Activated naive CD4-positive, alpha-beta T cell treated with anti-CD3 and anti-CD28 coated beads, Interleukin-2, amount 10 ng/mL, durations not matched to agents 7 days and 5 days (primary cell): Measurements from ENCODE around the gene PIP5K1B.
A peak's percentile ranks its signal among the peaks of the same experiment; 100 is the strongest.
"Not testable (repeated sequence)": the region's sequence is repeated elsewhere in the genome, so short reads cannot be mapped to it uniquely, and the experiment has no call there.

Experiments used
- CTCF ChIA-PET: fragments of 350-600 bp; sonication (Branson Sonifier 250); formaldehyde crosslinking; loops from one replicate; lab custom pipeline; 2021; ENCODE audit warnings: antibody characterized with exemption; lab: Charles Lee
- DNase-seq: peaks from one replicate; pipeline ENCODE4 v3.0.0-alpha.2; 2020
- H3K27ac Mint-ChIP-seq: one replicate; pipeline ENCODE4 v1.8.0; 2021; ENCODE audit warnings: mild to moderate bottlenecking, moderate library complexity, mixed read lengths
- H3K27me3 Mint-ChIP-seq: one replicate; pipeline ENCODE4 v1.8.0; 2021; ENCODE audit warnings: mild to moderate bottlenecking, mixed read lengths
- H3K36me3 Mint-ChIP-seq: one replicate; pipeline ENCODE4 v1.8.0; 2021; ENCODE audit warnings: mixed read lengths
- H3K4me1 Mint-ChIP-seq: one replicate; pipeline ENCODE4 v1.8.0; 2021; ENCODE audit warnings: mixed read lengths
- H3K4me3 Mint-ChIP-seq: one replicate; pipeline ENCODE4 v1.8.0; 2021; ENCODE audit warnings: mild to moderate bottlenecking, moderate library complexity, mixed read lengths
- H3K9me3 Mint-ChIP-seq: one replicate; pipeline ENCODE4 v1.8.0; 2021; ENCODE audit warnings: mixed read lengths

Gene PIP5K1B

GRCh38 chr9:68980341-68980914 is 275.4 kb downstream of the PIP5K1B start:
- Mint-ChIP-seq H3K27ac (no peak overlapping the region), H3K9me3 (no peaks in the 10 kb centered on the region), H3K4me1 (peaks cover 36% of the 10 kb centered on the region), H3K36me3 (no peaks in the 10 kb centered on the region), H3K4me3 (no peak overlapping the region), H3K27me3 (peaks cover 3% of the 10 kb centered on the region)
- CTCF ChIA-PET, result interaction anchor here (0.8 to 3.3 kb wide), 4 partner anchors 16 to 31 kb away, joined by 3 to 9 read pairs (median 6); no protein-coding TSS in a partner anchor
- DNase-seq, result no peak

GRCh38 chr9:68981789-68982188 is 276.7 kb downstream of the PIP5K1B start:
- H3K9me3 Mint-ChIP-seq, result no peaks in the 10 kb centered on the region
- H3K27me3 Mint-ChIP-seq, result peaks cover 3% of the 10 kb centered on the region
- H3K4me3 Mint-ChIP-seq, result no peak overlapping the region
- CTCF ChIA-PET, result interaction anchor here (2.2 kb wide), 1 partner anchor 32 kb away, joined by 5 read pairs; no protein-coding TSS in a partner anchor
- no peak overlapping the region for H3K27ac Mint-ChIP-seq
- H3K36me3 Mint-ChIP-seq, result no peaks in the 10 kb centered on the region
- DNase-seq, result no peak
- H3K4me1 Mint-ChIP-seq, result peaks cover 31% of the 10 kb centered on the region

- CTCF ChIA-PET, result no interaction called here
- Mint-ChIP-seq H3K4me1 (peaks cover 31% of the 10 kb centered on the region), H3K27me3 (peaks cover 3% of the 10 kb centered on the region), H3K4me3 (no peak overlapping the region), H3K36me3 (no peaks in the 10 kb centered on the region), H3K27ac (no peak overlapping the region), H3K9me3 (no peaks in the 10 kb centered on the region)
- DNase-seq, result no peak
These were observed 278.0 kb downstream of the PIP5K1B start for GRCh38 chr9:68983008-68983411.

- CTCF ChIA-PET, result interaction anchor here (0.7 to 1.7 kb wide), 5 partner anchors 9 to 45 kb away, joined by 3 to 5 read pairs (median 3); no protein-coding TSS in a partner anchor
- DNase-seq, result no peak
- Mint-ChIP-seq H3K4me1 (peaks cover 30% of the 10 kb centered on the region), H3K4me3 (no peak overlapping the region), H3K27ac (no peak overlapping the region), H3K9me3 (no peaks in the 10 kb centered on the region), H3K36me3 (no peaks in the 10 kb centered on the region), H3K27me3 (peaks cover 3% of the 10 kb centered on the region)
These were observed 278.7 kb downstream of the PIP5K1B start for GRCh38 chr9:68983522-68984424.

GRCh38 chr9:68986949-68987348 is 281.9 kb downstream of the PIP5K1B start:
- H3K4me3 Mint-ChIP-seq, DNase-seq, H3K9me3 Mint-ChIP-seq, H3K36me3 Mint-ChIP-seq, H3K4me1 Mint-ChIP-seq, H3K27me3 Mint-ChIP-seq, H3K27ac Mint-ChIP-seq: not testable (repeated sequence)
- CTCF ChIA-PET, result interaction anchor here (1.5 kb wide), 1 partner anchor 13 kb away, joined by 3 read pairs; no protein-coding TSS in a partner anchor

GRCh38 chr9:68991457-68991856 is 286.4 kb downstream of the PIP5K1B start:
- H3K36me3 Mint-ChIP-seq, result no peaks in the 10 kb centered on the region
- CTCF ChIA-PET, result no interaction called here
- peaks cover 8% of the 10 kb centered on the region for H3K4me1 Mint-ChIP-seq
- peaks cover 8% of the 10 kb centered on the region for H3K27me3 Mint-ChIP-seq
- DNase-seq, result no peak
- H3K27ac Mint-ChIP-seq, result no peak overlapping the region
- H3K4me3 Mint-ChIP-seq, result no peak overlapping the region
- H3K9me3 Mint-ChIP-seq, result no peaks in the 10 kb centered on the region

GRCh38 chr9:68995776-68996175 is 290.7 kb downstream of the PIP5K1B start:
- Mint-ChIP-seq H3K4me3 (no peak overlapping the region), H3K9me3 (no peaks in the 10 kb centered on the region), H3K27ac (peak overlapping the region; percentile 46), H3K27me3 (peaks cover 12% of the 10 kb centered on the region), H3K36me3 (no peaks in the 10 kb centered on the region), H3K4me1 (peaks cover 29% of the 10 kb centered on the region)
- DNase-seq, result no peak
- CTCF ChIA-PET, result interaction anchor here (0.6 to 5.1 kb wide), 8 partner anchors 16 to 1066 kb away, joined by 3 to 39 read pairs (median 4); no protein-coding TSS in a partner anchor

- Mint-ChIP-seq H3K27ac (peak overlapping the region; percentile 46), H3K4me3 (no peak overlapping the region), H3K27me3 (peaks cover 12% of the 10 kb centered on the region), H3K4me1 (peaks cover 29% of the 10 kb centered on the region), H3K36me3 (no peaks in the 10 kb centered on the region), H3K9me3 (no peaks in the 10 kb centered on the region)
- CTCF ChIA-PET, result interaction anchor here (1.1 to 5.1 kb wide), 6 partner anchors 17 to 415 kb away, joined by 3 to 39 read pairs (median 5); no protein-coding TSS in a partner anchor
- no peak for DNase-seq
These were observed 291.4 kb downstream of the PIP5K1B start for GRCh38 chr9:68996462-68996861.

GRCh38 chr9:68997666-68998065 is 292.6 kb downstream of the PIP5K1B start:
- Mint-ChIP-seq H3K9me3 (no peaks in the 10 kb centered on the region), H3K4me1 (peaks cover 29% of the 10 kb centered on the region), H3K27ac (no peak overlapping the region), H3K36me3 (no peaks in the 10 kb centered on the region), H3K27me3 (peaks cover 12% of the 10 kb centered on the region), H3K4me3 (no peak overlapping the region)
- DNase-seq, result no peak
- CTCF ChIA-PET, result interaction anchor here (0.7 to 5.1 kb wide), 13 partner anchors 8 to 417 kb away, joined by 3 to 39 read pairs (median 3); no protein-coding TSS in a partner anchor

GRCh38 chr9:68998385-68998784 is 293.3 kb downstream of the PIP5K1B start:
- CTCF ChIA-PET, result interaction anchor here (0.8 to 5.1 kb wide), 9 partner anchors 9 to 415 kb away, joined by 3 to 39 read pairs (median 4); no protein-coding TSS in a partner anchor
- Mint-ChIP-seq H3K4me1 (peaks cover 29% of the 10 kb centered on the region), H3K36me3 (no peaks in the 10 kb centered on the region), H3K27ac (no peak overlapping the region), H3K9me3 (no peaks in the 10 kb centered on the region), H3K27me3 (peaks cover 15% of the 10 kb centered on the region), H3K4me3 (no peak overlapping the region)
- no peak for DNase-seq

GRCh38 chr9:68998812-68999211 is 293.8 kb downstream of the PIP5K1B start:
- peaks cover 18% of the 10 kb centered on the region for H3K27me3 Mint-ChIP-seq

GRCh38 chr9:68999393-69000105 is 294.5 kb downstream of the PIP5K1B start:
- no peak overlapping the region for H3K4me3 Mint-ChIP-seq
- no peak overlapping the region for H3K27ac Mint-ChIP-seq
- H3K9me3 Mint-ChIP-seq, result no peaks in the 10 kb centered on the region
- H3K4me1 Mint-ChIP-seq, result peaks cover 29% of the 10 kb centered on the region
- peak; percentile 80 for DNase-seq
- CTCF ChIA-PET, result interaction anchor here (0.6 to 5.1 kb wide), 41 partner anchors 10 to 422 kb away, joined by 3 to 39 read pairs (median 4); partner anchors contain the start of genes FXN, PIP5K1B and PRKACG
- H3K36me3 Mint-ChIP-seq, result no peaks in the 10 kb centered on the region
- peaks cover 23% of the 10 kb centered on the region for H3K27me3 Mint-ChIP-seq

More at GRCh38 chr9:68998812-68999211, 293.8 kb downstream of the PIP5K1B start:
- CTCF ChIA-PET, result interaction anchor here (0.7 to 5.1 kb wide), 23 partner anchors 10 to 415 kb away, joined by 3 to 39 read pairs (median 5); partner anchors contain the start of gene PIP5K1B
- DNase-seq, result no peak
- Mint-ChIP-seq H3K4me1 (peaks cover 29% of the 10 kb centered on the region), H3K9me3 (no peaks in the 10 kb centered on the region), H3K36me3 (no peaks in the 10 kb centered on the region), H3K27ac (no peak overlapping the region), H3K4me3 (no peak overlapping the region)

- CTCF ChIA-PET, result interaction anchor here (0.6 to 1.9 kb wide), 4 partner anchors 16 to 44 kb away, joined by 3 to 8 read pairs (median 3); no protein-coding TSS in a partner anchor
- DNase-seq, result no peak
These were observed 296.9 kb downstream of the PIP5K1B start for GRCh38 chr9:69001921-69002320.

More at GRCh38 chr9:69001921-69002320, 296.9 kb downstream of the PIP5K1B start:
- no peaks in the 10 kb centered on the region for H3K36me3 Mint-ChIP-seq
- peaks cover 35% of the 10 kb centered on the region for H3K27me3 Mint-ChIP-seq
- no peak overlapping the region for H3K4me3 Mint-ChIP-seq
- H3K4me1 Mint-ChIP-seq, result peaks cover 16% of the 10 kb centered on the region
- H3K27ac Mint-ChIP-seq, result no peak overlapping the region
- H3K9me3 Mint-ChIP-seq, result no peaks in the 10 kb centered on the region
